HG03571 (cell line): ENCODE data around the gene PPP6C.
"Not testable (repeated sequence)": the region's sequence is repeated elsewhere in the genome, so short reads cannot be mapped to it uniquely, and the experiment has no call there.

Source experiments
- ATAC-seq: cut with Tn5 transposase; IDR thresholded peaks from one replicate; pipeline ENCODE4 v1.9.1; 2021; ENCODE audit not compliant: unreplicated experiment

The PPP6C gene

DNA sequence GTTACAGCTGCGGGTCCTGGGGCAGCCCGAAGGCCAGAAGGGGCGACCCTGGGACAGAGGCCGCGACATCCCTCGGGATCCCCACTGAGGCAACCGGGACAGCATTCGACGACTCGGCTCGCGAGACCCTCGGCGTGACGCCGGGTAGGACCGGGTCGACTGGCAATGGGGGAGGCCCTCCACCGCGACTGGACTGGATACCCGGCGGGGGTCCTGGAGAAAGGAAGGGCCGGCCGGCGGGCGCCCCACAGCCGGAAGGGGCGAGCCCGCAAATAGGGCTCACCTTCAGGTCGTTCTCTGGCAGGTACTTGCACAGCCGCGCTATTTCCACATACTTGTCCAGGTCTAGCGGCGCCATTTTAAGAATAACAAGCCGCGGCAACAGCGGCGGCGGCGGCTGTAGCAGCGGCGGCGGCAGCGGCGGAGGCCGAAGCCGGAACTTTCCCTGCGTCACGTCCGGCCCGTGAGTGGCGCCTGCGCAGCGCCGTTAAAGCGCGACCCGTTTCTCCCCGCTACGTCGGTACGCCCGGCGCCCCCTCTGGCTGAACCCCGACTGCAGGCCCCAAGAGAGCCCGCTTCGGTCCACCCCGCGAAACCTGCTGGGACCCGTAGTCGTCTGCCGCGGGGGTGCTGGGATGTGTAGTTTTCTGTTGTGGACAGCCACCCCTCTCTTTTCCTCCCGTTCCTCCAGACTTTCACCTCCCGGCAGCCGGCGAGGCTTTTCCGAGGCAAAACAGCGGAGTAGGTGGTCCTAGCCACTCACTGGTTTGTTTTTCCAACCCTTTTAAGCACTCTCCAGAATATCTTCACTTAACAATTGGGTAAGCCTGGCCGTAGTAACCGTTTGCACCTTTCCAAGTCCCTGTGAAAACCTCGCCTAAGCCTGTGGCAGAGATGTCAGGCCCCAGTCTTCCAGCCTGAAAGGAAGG lies at the start of gene PPP6C:
Gene PPP6C, minus strand, starts transcription at position 443 of the 929 bp plus-strand sequence. Its CDS starts 85 bp downstream, at position 358.
- peak; percentile 92 for ATAC-seq

DNA sequence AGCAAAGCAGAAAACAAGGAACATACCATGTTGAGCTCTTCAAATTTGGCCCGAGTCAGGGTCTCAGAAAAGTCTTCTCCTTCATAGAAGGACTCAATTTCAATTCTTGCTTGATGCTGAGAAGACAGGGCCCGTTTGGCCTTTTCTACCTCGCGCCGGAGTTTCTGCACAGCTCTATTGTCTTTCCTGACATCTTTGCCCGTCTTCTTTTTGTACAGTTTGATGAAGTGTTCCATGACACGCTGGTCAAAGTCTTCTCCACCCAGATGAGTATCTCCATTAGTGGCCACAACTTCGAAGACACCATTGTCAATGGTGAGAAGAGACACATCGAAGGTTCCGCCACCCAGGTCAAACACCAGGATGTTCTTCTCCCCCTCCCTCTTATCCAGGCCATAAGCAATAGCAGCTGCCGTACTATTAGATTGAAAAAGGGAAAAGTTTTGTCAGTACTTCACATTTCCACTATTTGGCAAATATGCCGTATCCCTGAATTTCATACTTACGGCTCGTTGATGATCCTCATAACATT lies 49.4 kb upstream of the PPP6C start:
- no peak for ATAC-seq

DNA sequence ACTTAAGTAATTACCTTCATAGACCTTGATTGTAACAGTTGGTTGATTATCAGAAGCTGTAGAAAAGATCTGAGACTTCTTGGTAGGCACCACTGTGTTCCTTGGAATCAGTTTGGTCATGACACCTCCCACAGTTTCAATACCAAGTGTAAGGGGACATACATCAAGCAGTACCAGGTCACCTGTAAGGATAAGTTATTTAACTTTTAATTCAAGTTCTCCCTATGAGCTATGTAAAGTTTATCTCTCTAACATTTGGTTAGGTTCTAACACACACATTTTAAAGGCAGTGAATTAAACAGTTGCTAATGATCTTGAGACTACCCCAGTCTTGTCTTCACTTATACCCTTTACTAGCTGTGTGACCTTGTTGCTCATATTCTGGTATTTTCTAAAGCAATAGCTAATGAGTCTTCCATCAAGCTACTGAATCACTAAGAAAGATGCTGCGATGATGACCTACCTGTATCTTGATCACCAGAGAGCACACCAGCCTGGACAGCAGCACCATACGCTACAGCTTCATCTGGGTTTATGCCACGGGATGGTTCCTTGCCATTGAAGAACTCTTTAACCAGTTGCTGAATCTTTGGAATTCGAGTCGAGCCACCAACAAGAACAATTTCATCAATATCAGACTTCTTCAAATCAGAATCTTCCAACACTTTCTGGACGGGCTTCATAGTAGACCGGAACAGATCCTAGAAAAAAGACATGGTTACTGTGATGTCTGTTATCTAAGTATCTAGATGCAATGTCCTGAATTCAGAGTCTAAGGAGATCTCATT lies 48.7 kb upstream of the PPP6C start:
- no peak for ATAC-seq

DNA sequence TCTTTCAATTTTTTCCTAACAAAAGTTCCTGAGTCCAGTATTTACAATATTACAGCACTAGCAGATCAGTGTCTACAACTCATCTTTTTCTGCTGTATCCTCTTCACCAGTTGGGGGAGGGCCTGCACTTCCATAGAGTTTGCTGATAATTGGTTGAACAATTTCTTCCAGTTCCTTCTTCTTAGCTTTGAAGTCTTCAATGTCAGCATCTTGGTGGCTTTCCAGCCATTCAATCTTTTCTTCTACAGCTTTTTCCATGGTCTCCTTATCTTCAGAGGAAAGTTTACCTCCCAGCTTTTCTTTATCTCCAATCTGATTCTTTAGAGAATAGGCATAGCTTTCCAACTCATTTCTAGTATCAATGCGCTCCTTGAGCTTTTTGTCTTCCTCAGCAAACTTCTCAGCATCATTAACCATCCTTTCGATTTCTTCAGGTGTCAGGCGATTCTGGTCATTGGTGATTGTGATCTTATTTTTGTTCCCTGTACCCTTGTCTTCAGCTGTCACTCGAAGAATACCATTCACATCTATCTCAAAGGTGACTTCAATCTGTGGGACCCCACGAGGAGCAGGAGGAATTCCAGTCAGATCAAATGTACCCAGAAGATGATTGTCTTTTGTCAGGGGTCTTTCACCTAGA lies 47.0 kb upstream of the PPP6C start:
- ATAC-seq = not testable (repeated sequence)

DNA sequence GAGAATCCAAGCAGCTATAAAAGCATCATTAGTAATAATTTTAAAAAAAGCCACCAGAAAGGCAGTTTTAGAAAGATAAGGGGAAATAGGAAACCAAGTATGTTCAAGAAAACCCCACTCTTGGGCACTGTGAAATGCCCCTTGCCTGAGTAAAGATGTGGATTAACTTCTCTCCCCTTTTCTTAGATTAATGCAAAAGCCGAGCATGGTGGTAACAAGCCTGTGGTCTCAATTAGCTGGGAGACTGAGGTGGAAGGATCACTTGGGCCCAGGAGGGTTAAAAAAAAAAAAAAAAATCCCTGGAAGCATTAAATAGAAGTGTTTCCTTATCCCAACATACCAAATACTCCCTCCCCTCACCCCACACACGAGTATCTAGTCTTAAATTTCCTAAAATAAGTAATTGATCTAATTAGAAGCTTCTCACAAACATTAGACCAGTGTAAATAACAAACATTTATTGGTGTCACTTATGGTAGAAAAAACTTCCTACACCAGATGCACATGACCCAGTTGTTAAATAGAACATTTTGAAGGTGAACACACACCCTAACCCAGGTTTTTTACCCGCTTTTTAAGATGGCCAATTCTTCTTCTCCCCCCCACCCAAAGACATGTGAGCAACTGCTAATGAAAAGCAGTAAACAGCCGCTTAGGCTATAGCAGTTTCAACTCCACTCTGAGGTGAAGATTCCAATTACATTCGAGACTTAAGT lies 46.4 kb upstream of the PPP6C start:
- ATAC-seq = no peak

DNA sequence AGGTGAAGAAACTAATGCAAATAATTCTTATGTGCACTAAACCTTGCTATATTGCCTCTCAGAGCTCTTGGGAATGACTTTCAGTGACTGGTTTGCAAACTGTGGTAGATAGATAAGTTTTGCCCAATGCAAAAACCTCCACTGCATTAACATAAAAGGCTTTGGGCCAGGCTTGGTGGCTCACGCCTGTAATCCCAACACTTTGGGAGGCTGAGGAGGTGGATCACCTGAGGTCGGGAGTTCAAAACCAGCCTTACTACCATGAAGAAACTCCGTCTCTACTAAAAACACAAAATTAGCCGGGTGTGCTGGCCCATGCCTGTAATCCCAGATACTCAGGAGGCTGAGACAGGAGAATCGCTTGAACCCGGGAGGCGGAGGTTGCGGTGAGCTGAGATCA lies 44.5 kb upstream of the PPP6C start:
- not testable (repeated sequence) for ATAC-seq

DNA sequence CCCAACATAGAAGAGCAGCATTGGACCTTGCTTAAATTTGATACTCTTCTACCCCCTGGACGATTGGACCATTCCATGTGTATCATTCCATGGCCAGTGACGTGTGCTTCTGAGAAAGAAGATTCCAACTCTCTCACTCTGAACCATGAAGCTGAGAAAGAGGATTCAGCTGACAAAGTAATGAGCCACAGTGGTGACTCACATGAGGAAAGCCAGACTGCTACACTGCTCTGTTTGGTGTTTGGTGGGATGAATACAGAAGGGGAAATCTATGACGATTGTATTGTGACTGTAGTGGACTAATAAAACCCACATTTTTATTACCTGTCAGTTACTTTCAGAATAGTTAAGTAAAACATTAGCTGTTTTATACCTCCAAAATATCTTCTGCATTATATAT lies 44.1 kb upstream of the PPP6C start:
- ATAC-seq = no peak

DNA sequence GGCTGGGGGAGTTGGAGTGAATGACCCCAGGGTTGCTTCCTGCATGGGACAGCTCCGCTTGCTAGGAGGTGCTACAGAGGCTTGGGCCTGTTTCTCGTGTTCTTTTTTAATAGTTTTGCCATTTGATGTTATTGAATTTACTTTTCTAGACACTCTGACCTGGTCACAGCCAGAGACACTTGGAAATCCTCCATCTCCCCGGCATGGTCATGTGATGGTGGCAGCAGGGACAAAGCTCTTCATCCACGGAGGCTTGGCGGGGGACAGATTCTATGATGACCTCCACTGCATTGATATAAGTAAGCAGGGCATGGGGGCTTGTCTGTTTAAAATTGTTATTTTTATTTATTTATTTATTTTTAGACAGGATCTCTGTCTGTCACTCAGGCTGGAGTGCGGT lies 38.2 kb upstream of the PPP6C start:
- no peak for ATAC-seq

DNA sequence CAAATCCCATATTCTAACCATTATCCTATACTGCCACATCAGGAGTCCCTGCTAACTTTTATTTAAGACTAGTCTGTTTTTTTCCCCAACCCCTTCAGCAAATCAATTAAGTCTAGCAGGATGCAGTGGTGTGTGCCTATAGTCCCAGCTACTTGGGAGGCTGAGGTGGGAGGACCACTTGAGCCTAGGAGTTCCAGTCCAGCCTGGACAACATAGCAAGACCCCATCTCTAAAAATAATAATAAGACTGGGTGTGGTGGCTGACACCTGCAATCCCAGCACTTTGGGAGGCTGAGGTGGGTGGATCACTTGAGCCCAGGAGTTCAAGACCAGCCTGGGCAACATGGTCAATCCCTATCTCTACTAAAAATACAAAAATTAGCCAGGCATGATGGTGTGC lies 35.3 kb upstream of the PPP6C start:
- not testable (repeated sequence) for ATAC-seq

DNA sequence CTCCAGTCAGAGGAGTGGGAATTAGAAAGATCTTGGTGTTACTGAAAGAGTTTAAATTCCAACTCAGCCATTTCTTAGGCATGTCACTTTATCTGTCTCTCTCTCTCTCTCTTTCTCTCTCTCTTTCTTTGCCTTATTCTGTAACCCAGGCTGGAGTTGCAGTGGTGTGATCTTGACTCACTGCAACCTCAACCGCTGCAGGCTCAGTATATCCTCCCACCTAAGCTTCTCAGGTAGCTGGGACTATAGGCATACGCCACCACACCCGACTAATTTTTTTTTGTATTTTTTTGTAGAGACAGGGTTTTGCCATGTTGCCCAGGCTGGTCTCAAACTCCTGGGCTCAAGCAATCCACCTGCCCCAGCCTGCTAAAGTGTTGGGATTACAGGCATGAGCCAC lies 29.0 kb upstream of the PPP6C start:
- ATAC-seq = no peak

DNA sequence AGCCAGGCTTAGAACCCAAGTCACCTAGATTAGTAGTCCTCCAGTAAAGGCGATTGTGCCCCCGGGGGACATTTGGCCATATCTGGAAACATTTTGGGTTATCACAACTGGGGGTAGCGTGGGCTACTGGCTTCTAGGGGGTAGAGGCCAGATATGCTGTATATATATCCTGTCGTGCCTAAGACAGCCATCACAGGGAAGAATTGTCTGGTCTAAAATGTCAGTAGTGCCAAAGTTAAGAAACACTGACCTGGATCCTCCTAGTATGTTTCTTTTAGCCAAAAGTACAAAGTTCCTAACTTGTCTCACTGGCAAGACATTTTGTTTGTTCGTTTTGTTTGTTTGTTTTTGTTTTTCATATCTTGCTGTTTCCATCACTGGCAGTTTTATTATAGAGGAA lies 24.6 kb upstream of the PPP6C start:
- ATAC-seq = no peak

DNA sequence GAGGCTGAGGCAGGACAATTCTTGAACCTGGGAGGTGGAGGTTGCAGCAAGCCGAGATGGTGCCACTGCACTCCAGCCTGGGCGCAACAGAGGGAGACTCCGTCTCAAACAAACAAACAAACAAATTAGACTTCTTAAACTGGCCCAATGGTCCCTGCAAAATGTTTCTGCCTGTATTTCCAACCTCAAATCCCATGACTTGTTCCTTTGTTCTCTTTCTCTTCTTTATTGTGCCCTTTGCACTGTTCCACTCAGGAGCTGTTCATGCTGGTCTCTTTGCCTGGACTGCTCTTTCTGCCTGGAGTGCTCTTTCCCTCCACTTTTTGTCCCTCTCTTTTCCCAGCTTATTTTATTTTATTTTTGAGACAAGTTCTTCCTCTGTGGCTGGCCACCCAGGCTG lies 14.9 kb upstream of the PPP6C start:
- ATAC-seq = no peak

DNA sequence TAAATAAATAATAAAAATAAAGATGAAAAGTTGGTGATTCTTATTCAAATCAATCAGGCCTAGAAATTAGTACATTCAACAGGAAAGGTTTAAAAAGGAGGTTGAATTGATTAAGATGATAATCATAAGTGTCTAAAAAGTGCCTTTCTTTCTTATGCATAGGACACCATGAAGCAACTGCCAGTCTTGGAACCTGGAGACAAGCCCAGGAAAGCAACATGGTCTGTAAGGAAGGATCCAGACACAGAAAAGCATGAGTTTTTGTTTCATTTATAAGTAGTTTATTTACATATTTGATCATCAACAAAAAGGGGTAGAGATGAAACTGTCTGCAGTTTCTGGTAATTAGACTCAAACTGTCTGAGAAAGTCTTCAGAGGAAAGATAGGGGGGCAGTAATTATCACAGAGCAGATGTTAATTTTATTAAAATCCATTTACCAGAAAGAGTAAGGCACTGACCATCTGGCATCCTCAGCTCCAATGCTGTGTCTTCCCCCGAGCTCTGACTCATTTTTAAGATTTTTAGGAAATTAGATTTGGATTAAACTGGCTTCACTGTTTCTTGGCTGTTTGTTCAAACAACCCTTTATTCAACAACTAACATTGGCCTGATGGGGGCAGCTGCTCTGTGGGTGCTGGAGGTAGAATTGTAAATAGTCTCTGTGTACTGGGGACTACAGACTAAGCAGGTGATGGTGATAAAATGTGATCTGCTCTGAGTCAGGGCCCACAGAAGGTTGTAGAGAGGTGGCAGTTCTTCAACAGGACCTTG lies 13.4 kb upstream of the PPP6C start:
- ATAC-seq = no peak

DNA sequence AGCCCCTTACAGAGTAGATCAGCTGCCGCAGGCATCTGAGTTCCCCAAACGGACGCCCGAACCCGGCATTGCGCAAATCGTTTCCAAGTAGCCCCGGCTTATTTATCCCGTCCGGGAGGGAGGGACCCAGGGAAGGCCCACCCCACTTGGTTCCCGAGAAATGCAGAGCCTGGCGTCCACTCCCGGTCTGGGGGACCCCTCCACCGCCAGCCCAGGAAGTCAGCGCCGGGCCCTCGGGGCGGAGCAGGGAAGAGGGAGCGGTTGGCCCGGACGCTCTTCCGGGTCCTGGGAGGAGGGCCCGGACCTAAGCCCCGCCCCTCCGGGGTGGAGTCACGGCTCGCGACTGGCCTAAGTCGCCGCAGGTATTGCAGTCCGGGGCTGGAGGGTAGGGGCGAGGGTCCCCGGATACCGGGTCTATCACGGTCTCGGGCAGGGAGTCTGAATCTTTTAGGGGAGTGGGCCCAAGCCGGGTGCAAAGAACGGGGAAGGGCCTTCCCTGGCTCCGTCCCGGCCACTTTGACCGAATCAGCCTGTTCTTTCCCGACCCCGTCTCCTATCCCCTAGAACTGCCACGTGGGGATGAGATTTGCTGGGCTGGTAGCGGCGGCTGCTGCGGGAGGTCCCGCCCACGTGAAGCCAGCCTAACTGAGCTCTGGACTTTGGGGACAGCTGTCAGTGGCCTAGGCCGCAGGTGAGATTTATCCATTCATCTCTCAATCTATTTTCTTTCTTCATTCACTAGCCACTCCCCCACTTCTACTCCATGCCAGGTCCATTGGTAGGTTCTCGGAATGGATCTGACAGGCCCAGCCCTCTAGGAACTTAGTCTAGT lies 10.8 kb upstream of the PPP6C start, which contains the start of gene RABEPK:
Gene RABEPK, plus strand, starts transcription at position 327 of the 832 bp plus-strand sequence. CDS start 2,472 bp downstream, outside the sequence.
- peak; percentile 97 for ATAC-seq

DNA sequence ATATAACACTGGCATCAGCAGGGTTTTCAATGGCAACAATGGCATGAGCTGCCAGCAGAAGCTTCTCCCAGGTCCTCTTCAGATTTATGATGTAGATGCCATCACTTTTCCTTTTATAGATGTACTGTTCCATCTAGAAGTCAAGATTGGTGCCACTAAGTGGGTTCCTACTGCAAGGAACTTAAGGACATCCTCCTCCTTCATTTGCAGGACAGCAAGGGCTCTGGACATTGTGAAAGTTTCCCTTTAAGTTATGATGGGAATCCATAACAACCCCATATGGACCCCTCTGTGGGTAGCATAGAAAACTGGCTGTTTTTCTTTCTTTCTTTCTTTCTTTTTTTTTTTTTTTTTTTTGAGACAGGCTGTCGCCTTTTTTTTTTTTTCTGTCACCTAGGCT lies 6.0 kb upstream of the PPP6C start:
- not testable (repeated sequence) for ATAC-seq

DNA sequence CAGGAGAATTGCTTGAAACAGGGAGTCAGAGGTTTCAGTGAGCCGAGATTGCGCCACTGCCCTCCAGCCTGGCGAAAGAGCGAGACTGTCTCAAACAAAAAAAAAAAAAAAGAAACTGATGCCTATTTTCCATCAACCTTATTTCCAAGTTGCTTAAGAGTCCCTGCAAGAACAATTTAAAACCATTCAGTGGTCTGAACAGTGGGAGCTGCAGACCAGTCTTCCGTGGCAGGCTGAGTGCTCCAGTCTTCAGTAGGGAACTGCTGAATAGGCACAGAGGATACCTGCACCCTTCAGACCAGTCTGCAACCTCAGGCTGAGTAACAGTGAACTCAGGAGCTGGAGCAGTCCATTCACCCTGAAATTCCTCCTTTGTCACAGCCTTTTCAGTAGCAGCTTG lies 4.9 kb upstream of the PPP6C start:
- ATAC-seq = not testable (repeated sequence)

DNA sequence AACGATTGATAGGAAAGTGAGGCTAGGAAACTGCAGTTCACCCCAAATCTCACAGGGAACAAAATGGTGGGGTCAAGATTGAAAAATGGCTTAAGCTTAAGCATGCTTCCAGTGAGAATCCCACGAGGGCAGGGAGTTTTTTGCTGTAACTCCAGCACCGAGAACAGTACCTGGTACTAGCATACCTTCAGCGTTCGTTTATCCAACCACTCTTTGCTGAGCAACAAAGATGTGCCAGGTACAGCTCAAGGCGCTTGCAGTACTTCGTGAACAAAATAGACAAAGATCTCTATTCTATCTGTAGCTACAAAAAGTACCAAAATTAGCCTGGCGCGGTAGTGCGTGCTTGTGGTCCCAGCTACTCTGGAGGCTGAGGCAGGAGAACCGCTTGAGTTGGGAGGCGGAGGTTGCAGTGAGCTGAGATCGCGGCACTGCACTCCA lies 778 bp upstream of the PPP6C start:
- ATAC-seq = no peak

DNA sequence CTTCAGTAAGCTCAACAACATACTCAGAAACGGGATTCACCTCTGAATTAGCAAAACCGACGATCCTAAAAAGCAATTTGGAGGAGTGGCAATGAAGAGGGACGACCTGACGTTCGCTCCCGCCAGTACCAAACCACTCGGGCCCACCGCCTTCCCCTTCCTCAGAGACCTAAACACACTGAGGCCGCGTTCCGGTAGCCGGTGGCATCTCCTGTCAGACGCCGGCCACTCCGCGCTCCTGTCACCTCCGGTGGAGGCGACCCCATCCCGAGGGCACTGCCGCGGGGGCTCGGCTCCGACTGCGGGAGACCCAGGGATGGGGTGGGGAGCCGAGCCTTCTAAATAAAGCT lies 617 bp downstream of the PPP6C start:
- ATAC-seq = peak; percentile 19

DNA sequence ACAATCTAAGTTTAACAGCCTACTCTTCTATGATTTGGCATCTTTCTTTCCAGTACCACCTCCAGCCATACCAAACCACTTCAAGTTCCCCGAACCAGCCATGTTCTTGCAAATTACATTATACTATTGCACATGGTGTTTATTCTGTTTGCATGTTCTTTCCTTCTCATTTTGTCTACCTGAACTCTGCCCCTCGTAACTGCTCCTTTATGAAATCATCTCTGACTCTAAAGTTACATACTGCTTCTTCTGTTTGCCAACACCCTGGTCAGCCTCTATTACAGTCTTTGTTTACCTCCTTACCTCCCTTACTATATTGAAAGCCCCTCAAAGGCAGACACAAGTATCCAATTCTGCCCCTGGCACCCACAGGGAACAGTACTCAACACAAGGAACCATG lies 6.0 kb downstream of the PPP6C start:
- no peak for ATAC-seq
